GM19239 (cell line): ENCODE results near the gene SREK1IP1.

Source experiments
- DNase-seq: peaks from one replicate; pipeline ENCODE4 v3.0.0; 2011; ENCODE audit warnings: low spot score; ENCODE audit not compliant: insufficient read length
- FAIRE-seq: peaks from 2 replicates; lab custom pipeline; 2011; peaks lifted over from hg19 to GRCh38; lab: Jason Lieb, UNC

SREK1IP1 gene

GRCh38 chr5:64688965-64689364 is 79.5 kb downstream of the SREK1IP1 start:
- DNase-seq: no peak
- FAIRE-seq: no peak

GRCh38 chr5:64688391-64688790 is 80.1 kb downstream of the SREK1IP1 start:
- DNase-seq (no peak), FAIRE-seq (no peak)

GRCh38 chr5:64685866-64686265 is 82.6 kb downstream of the SREK1IP1 start:
- FAIRE-seq (no peak), DNase-seq (no peak)

GRCh38 chr5:64682608-64683007 is 85.9 kb downstream of the SREK1IP1 start:
- FAIRE-seq (no peak), DNase-seq (no peak)

- no peak for DNase-seq
- FAIRE-seq: no peak
Measured at GRCh38 chr5:64680289-64680688, 88.2 kb downstream of the SREK1IP1 start.

- DNase-seq (no peak), FAIRE-seq (no peak)
Measured at GRCh38 chr5:64678374-64678773, 90.1 kb downstream of the SREK1IP1 start.

- DNase-seq: no peak
- FAIRE-seq: no peak
Measured at GRCh38 chr5:64671678-64672077, 96.8 kb downstream of the SREK1IP1 start.

- FAIRE-seq (no peak), DNase-seq (no peak)
Measured at GRCh38 chr5:64670277-64670676, 98.2 kb downstream of the SREK1IP1 start.
